Ascending aorta (tissue), 2 donors: ENCODE measurements around the gene ENO2. TPM values are rescaled to one million over a fixed set of nuclear protein-coding genes. Genes with fewer than 3 reads are reported as not detected.
A peak's percentile ranks its signal among the peaks of the same experiment; 100 is the strongest.

ENCODE experiments used
- DNase-seq, 2 donors: peaks; one replicate each; pipeline ENCODE4 v3.0.0-alpha.2; 2019; ENCODE audit warnings: low spot score in 2 of 2
- H3K27ac ChIP-seq, 2 donors: fragments of 200-600 bp; sonication (generic); one replicate each; pipeline ENCODE4 v1.5.1; 2016 to 2017; ENCODE audit warnings: mild to moderate bottlenecking in 1 of 2
- H3K27me3 ChIP-seq: fragments of 200-600 bp; sonication (generic); one replicate; pipeline ENCODE4 v1.5.1; 2017
- H3K36me3 ChIP-seq, 2 donors: fragments of 200-600 bp; sonication (generic); one replicate each; pipeline ENCODE4 v1.5.1; 2016
- H3K4me1 ChIP-seq, 2 donors: fragments of 200-600 bp; sonication (generic); one replicate each; pipeline ENCODE4 v1.5.1; 2016 to 2017; ENCODE audit warnings: mild to moderate bottlenecking in 1 of 2
- H3K4me3 ChIP-seq, 2 donors: fragments of 200-600 bp; sonication (generic); one replicate each; pipeline ENCODE4 v1.5.1; 2016 to 2017; ENCODE audit warnings: mild to moderate bottlenecking in 1 of 2
- H3K9me3 ChIP-seq, 2 donors: fragments of 200-600 bp; sonication (generic); one replicate each; pipeline ENCODE4 v1.5.1; 2016
- CTCF ChIP-seq, 3 experiments: fragments of 200-600 bp in 2 of 3; fragments of 450-650 bp in 1 of 3; sonication (generic) in 2 of 3; IDR thresholded peaks; one replicate each; pipeline ENCODE4 v1.5.1; 2016 to 2019; ENCODE audit warnings: antibody characterized with exemption in 3 of 3, mild to moderate bottlenecking in 1 of 3, moderate library complexity in 1 of 3
- intact Hi-C: fragments of 100-400 bp; cut with DNase I; formaldehyde crosslinking; loops from one replicate; pipeline ENCODE4 v1.15.1; 2023
- total RNA-seq: library from RNA; depleted of rRNA; stranded (reverse); fragments of >200 nt; gene quantifications from one replicate; pipeline ENCODE4 v1.1.0, GENCODE V29; 2016

Gene ENO2
- total RNA-seq, 1 donor from 2014 or later, result 30.3 TPM

- intact Hi-C loops, result loop anchor here (1.0 kb wide), 1 partner anchor 14 kb away; no protein-coding TSS in a partner anchor
- no peak for TF ChIP-seq CTCF (IDR thresholded peaks at IDR 0.05)
- Histone ChIP-seq H3K4me1 (peaks cover 15 to 37% of the 10 kb centered on the region in 2 donors), H3K27me3 (no peaks in the 10 kb centered on the region), H3K9me3 (no peaks in the 10 kb centered on the region), H3K27ac (peak overlapping the region; percentile 85 to 93), H3K36me3 (peaks cover 30 to 45% of the 10 kb centered on the region in 2 donors), H3K4me3 (peak overlapping the region; percentile 32 to 67)
- DNase-seq, result no peak
Measured at GRCh38 chr12:6938353-6939190, 24.2 kb downstream of the ENO2 start.

GRCh38 chr12:6939191-6939540 is 24.8 kb downstream of the ENO2 start:
- intact Hi-C loops, result no loop called here
- Histone ChIP-seq H3K4me1 (peaks cover 15 to 31% of the 10 kb centered on the region in 2 donors), H3K4me3 (no peak overlapping the region), H3K9me3 (no peaks in the 10 kb centered on the region), H3K36me3 (peaks cover 25 to 43% of the 10 kb centered on the region in 2 donors), H3K27me3 (no peaks in the 10 kb centered on the region), H3K27ac (peak overlapping the region; percentile 85 to 93)
- TF ChIP-seq CTCF (IDR thresholded peaks at IDR 0.05), result no peak
- DNase-seq, result no peak

GRCh38 chr12:6941267-6941666 is 26.9 kb downstream of the ENO2 start:
- no peaks in the 10 kb centered on the region for H3K9me3 ChIP-seq
- intact Hi-C loops, result no loop called here
- DNase-seq, result no peak
- TF ChIP-seq CTCF (IDR thresholded peaks at IDR 0.05), result no peak
- H3K4me3 ChIP-seq, result no peak overlapping the region
- H3K4me1 ChIP-seq, result peaks cover 15 to 41% of the 10 kb centered on the region in 2 donors
- H3K27ac ChIP-seq, result peak overlapping the region; percentile 33 to 96
- peaks cover 17 to 32% of the 10 kb centered on the region in 2 donors for H3K36me3 ChIP-seq
- H3K27me3 ChIP-seq, result no peaks in the 10 kb centered on the region

GRCh38 chr12:6941782-6942181 is 27.4 kb downstream of the ENO2 start:
- Histone ChIP-seq H3K4me1 (peaks cover 15 to 41% of the 10 kb centered on the region in 2 donors), H3K27me3 (no peaks in the 10 kb centered on the region), H3K27ac (peak overlapping the region in 1 of 2 donors; percentile 96), H3K36me3 (peaks cover 18 to 36% of the 10 kb centered on the region in 2 donors), H3K9me3 (no peaks in the 10 kb centered on the region), H3K4me3 (no peak overlapping the region)
- TF ChIP-seq CTCF (IDR thresholded peaks at IDR 0.05), result no peak
- intact Hi-C loops, result no loop called here
- DNase-seq, result no peak

GRCh38 chr12:6942331-6942665 is 27.9 kb downstream of the ENO2 start:
- H3K27ac ChIP-seq, result peak overlapping the region; percentile 96 to 99
- intact Hi-C loops, result no loop called here
- peaks cover 18 to 39% of the 10 kb centered on the region in 2 donors for H3K36me3 ChIP-seq
- no peak for DNase-seq
- no peaks in the 10 kb centered on the region for H3K27me3 ChIP-seq
- peaks cover 11 to 38% of the 10 kb centered on the region in 2 donors for H3K4me1 ChIP-seq
- no peak overlapping the region for H3K4me3 ChIP-seq
- H3K9me3 ChIP-seq, result no peaks in the 10 kb centered on the region
- no peak for TF ChIP-seq CTCF (IDR thresholded peaks at IDR 0.05)
